Upper lobe of right lung (tissue), 1 donor: ENCODE measurements around the gene COX10. TPM values are rescaled to one million over a fixed set of nuclear protein-coding genes. Genes with fewer than 3 reads are reported as not detected.

Source experiments
- ATAC-seq: fragments of 200-7000 bp; cut with Tn5 transposase; one replicate; pipeline ENCODE4 v1.9.1; 2020; ENCODE audit warnings: mild to moderate bottlenecking, moderate library complexity
- DNase-seq: peaks from one replicate; pipeline ENCODE4 v3.0.0-alpha.2; 2020
- H3K27ac ChIP-seq: fragments of 200-600 bp; one replicate; pipeline ENCODE4 v1.8.0; 2022
- H3K27me3 ChIP-seq: fragments of 200-600 bp; one replicate; pipeline ENCODE4 v1.8.0; 2022; ENCODE audit warnings: mild to moderate bottlenecking
- H3K36me3 ChIP-seq: fragments of 200-600 bp; one replicate; pipeline ENCODE4 v1.8.0; 2022
- H3K4me1 ChIP-seq: fragments of 200-600 bp; one replicate; pipeline ENCODE4 v1.8.0; 2022
- H3K4me3 ChIP-seq: fragments of 200-600 bp; one replicate; pipeline ENCODE4 v1.8.0; 2022; ENCODE audit warnings: mild to moderate bottlenecking
- H3K9me3 ChIP-seq: fragments of 200-600 bp; one replicate; pipeline ENCODE4 v1.8.0; 2022
- intact Hi-C: fragments of 100-400 bp; cut with DNase I; formaldehyde crosslinking; loops from one replicate; pipeline ENCODE4 v1.11.0; 2022
- total RNA-seq: library from RNA; stranded (reverse); fragmentation: NEBNext Ultra II Directional; extraction: Animal tissue kit (Norgen Biotek cat#: 25700); gene quantifications from one replicate; pipeline ENCODE4 v1.2.1, GENCODE V29; 2021
- TF ChIP-seq, protein P1 (sequence below): fragments of 200-600 bp; IDR thresholded peaks from one replicate; pipeline ENCODE4 v1.8.0; 2022; ENCODE audit warnings: antibody characterized with exemption
- donor health status: DM: no; HTN: yes; CAD: no; lungs with severe emphysema.

The COX10 gene
- total RNA-seq, 1 donor from 2014 or later, result 13.5 TPM

DNA sequence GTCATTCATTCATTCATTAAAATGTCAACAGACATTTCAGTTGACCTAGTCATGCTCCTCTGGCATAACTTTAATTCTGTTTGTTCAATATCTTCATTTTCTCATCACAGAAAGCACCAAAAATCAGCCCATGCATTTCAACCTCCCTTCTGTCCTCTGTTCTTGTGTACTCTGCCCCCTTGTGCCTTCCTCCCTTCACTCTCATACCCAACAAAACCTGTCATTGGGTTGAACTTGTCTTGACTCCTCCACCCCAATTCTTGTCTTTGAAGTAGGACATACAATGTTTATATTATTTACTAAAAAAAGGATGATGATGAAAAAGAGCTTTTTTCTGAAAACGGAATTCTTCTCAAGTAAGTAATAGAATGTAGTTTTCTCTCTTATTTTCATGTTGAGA is 43.8 kb downstream of the COX10 start:
- Histone ChIP-seq H3K27me3 (no peaks in the 10 kb centered on the region), H3K36me3 (no peaks in the 10 kb centered on the region), H3K27ac (no peak overlapping the region), H3K4me1 (no peaks in the 10 kb centered on the region), H3K4me3 (no peak overlapping the region), H3K9me3 (no peaks in the 10 kb centered on the region)
- ATAC-seq (no peak), DNase-seq (no peak)
- intact Hi-C loops, result no loop called here
- TF ChIP-seq, protein P1, sequence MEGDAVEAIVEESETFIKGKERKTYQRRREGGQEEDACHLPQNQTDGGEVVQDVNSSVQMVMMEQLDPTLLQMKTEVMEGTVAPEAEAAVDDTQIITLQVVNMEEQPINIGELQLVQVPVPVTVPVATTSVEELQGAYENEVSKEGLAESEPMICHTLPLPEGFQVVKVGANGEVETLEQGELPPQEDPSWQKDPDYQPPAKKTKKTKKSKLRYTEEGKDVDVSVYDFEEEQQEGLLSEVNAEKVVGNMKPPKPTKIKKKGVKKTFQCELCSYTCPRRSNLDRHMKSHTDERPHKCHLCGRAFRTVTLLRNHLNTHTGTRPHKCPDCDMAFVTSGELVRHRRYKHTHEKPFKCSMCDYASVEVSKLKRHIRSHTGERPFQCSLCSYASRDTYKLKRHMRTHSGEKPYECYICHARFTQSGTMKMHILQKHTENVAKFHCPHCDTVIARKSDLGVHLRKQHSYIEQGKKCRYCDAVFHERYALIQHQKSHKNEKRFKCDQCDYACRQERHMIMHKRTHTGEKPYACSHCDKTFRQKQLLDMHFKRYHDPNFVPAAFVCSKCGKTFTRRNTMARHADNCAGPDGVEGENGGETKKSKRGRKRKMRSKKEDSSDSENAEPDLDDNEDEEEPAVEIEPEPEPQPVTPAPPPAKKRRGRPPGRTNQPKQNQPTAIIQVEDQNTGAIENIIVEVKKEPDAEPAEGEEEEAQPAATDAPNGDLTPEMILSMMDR, result no peak

DNA sequence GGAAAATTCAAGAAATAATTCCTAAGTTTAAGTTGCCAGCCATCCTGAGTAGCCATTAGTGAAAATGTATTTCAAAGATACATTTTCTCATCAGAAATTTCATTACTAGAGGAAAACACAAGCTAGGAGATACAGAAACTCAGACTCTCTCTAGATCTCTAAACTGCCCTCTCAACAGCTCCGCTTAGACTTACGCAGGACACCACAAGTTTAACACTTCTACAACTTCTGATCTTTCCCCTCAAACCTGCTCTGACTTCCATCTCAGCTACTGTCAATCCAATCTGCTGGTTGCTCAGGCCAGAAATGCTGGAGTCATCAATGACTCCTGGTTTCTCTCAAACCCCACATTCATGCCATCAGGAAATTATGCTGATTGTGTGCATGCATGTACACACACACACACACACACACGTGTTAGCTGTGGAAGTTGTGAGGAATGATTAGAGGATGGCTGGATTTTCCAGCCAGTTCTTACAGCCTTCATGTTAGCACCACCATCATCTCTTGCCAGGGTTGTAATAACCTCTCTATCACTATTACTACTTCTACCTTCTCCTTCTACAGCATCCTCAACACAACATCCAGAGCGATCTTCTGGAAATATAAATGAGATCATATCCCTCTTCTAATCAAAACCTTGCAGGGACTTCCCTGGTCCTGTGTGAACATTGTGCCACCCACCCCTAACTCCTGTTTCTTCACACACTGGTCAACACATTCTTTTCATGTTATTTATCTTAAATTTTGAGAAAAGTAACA is 47.1 kb downstream of the COX10 start:
- no peaks in the 10 kb centered on the region for H3K4me1 ChIP-seq
- H3K27me3 ChIP-seq, result no peaks in the 10 kb centered on the region
- ATAC-seq (no peak), DNase-seq (no peak)
- intact Hi-C loops, result no loop called here
- TF ChIP-seq, protein P1, result no peak
- H3K27ac ChIP-seq, result no peak overlapping the region
- no peaks in the 10 kb centered on the region for H3K9me3 ChIP-seq
- no peak overlapping the region for H3K4me3 ChIP-seq
- no peaks in the 10 kb centered on the region for H3K36me3 ChIP-seq

DNA sequence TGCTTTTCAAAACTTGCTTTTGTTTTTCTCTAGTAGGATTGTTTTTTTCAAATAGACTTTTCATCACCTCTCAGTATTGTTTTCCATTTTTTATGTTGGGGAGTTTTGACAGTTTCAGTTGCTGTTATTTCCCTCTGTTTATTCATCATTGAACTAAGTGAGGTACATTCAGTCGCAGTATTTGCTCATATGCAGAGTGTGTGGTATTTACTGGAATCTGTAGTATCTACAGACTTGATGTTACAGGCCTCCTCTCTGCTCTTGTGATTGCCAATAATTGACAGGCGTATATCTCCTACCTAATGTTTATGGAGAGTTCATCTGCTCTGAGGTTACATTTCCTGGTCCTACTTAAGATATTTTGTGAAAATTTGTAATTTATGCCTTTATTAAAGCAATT is 49.6 kb downstream of the COX10 start:
- H3K36me3 ChIP-seq, result no peaks in the 10 kb centered on the region
- no peaks in the 10 kb centered on the region for H3K27me3 ChIP-seq
- H3K4me3 ChIP-seq, result no peak overlapping the region
- no peaks in the 10 kb centered on the region for H3K9me3 ChIP-seq
- intact Hi-C loops, result no loop called here
- ATAC-seq (no peak), DNase-seq (no peak)
- TF ChIP-seq, protein P1, result no peak
- no peaks in the 10 kb centered on the region for H3K4me1 ChIP-seq
- H3K27ac ChIP-seq, result no peak overlapping the region

DNA sequence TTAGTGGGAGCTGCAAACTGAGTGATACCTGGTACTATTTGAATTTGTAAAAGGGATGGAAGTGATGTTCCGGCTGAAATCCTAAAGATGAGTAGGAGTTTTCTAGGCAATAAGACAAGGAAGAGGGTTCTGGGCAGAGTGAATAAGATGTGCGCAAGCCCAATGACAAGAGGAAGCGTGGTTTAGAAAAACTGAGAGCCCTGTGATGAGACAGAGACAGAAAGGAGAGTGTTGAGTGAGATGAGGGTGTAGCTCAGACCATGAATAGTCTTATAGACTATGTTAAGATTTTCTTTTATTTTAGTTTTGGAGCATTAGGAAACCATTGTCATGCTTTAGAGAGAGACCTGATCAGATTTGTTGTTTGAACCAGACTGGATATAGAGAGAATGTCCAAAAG is 50.2 kb downstream of the COX10 start:
- Histone ChIP-seq H3K4me3 (no peak overlapping the region), H3K27ac (no peak overlapping the region), H3K36me3 (no peaks in the 10 kb centered on the region), H3K4me1 (no peaks in the 10 kb centered on the region), H3K9me3 (no peaks in the 10 kb centered on the region), H3K27me3 (no peaks in the 10 kb centered on the region)
- TF ChIP-seq, protein P1, result no peak
- ATAC-seq (no peak), DNase-seq (no peak)
- intact Hi-C loops, result no loop called here

DNA sequence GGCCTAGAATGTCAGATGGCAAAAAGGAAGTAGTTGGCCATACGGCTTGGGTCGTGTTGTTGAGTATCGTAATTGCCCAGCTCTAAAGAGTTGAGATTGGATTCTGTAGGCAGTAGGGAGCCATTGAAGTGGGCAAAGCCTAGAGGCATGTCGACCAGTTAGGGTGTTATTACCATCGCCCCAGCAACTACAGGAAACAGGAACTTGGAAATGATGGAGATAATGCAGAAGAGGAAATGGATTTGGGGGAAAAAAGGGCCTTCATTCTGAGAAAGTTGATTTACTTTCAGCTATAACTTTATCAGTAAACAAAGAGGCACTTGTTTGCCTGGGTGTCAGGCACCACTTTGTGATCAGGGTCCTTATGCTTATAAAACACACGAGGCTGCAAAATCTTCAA is 52.6 kb downstream of the COX10 start:
- intact Hi-C loops, result no loop called here
- TF ChIP-seq, protein P1, result no peak
- H3K27me3 ChIP-seq, result no peaks in the 10 kb centered on the region
- DNase-seq, result no peak
- H3K9me3 ChIP-seq, result no peaks in the 10 kb centered on the region
- no peak for ATAC-seq
- no peaks in the 10 kb centered on the region for H3K4me1 ChIP-seq
- no peaks in the 10 kb centered on the region for H3K36me3 ChIP-seq
- H3K4me3 ChIP-seq, result no peak overlapping the region
- no peak overlapping the region for H3K27ac ChIP-seq
